AG04450 (cell line): ENCODE measurements around the gene NR5A2. TPM values are rescaled to one million over a fixed set of nuclear protein-coding genes. Genes with fewer than 3 reads are reported as not detected.

ENCODE experiments used
- CTCF ChIA-PET: fragments of 300-600, 350-600 bp; formaldehyde crosslinking; extraction: SDS; loops from one replicate; lab custom pipeline; 2022; ENCODE audit warnings: antibody characterized with exemption, inconsistent platforms; lab: Charles Lee
- POLR2A ChIA-PET: fragments of 350-600 bp; formaldehyde crosslinking; extraction: SDS; loops from one replicate; lab custom pipeline; 2021; ENCODE audit warnings: antibody characterized with exemption, inconsistent platforms; lab: Yijun Ruan, JAX
- DNase-seq: peaks from one replicate; pipeline ENCODE4 v3.0.0-alpha.2; 2011; ENCODE audit warnings: low read depth, low spot score
- H3K27ac ChIP-seq: one replicate; pipeline ENCODE4 v1.5.1; 2012; ENCODE audit warnings: low read depth, low read length, control low read depth
- H3K27me3 ChIP-seq: one replicate; pipeline ENCODE4 v1.6.0; 2012; ENCODE audit warnings: low read length; ENCODE audit not compliant: control insufficient read depth, insufficient read depth
- H3K4me3 ChIP-seq: 2 replicates; pipeline ENCODE4 v1.5.1; 2011; ENCODE audit warnings: mild to moderate bottlenecking, low read depth, low read length, control low read depth
- H3K9me3 ChIP-seq: 2 replicates; pipeline ENCODE4 v1.5.1; 2012; ENCODE audit warnings: low read length; ENCODE audit not compliant: control insufficient read depth, insufficient read depth
- CTCF ChIP-seq: IDR thresholded peaks from 2 replicates; pipeline ENCODE4 v1.5.1; 2011; ENCODE audit warnings: low read depth, low read length, control low read depth, inconsistent platforms
- polyA plus RNA-seq: library from polyadenylated mRNA; depleted of rRNA; stranded (reverse); fragments of >200 nt; gene quantifications from 2 replicates; pipeline ENCODE4 v1.2.3, GENCODE V29; 2011

NR5A2 gene
- polyA plus RNA-seq, 1 experiment, result 0.02 TPM

- Histone ChIP-seq H3K4me3 (no peak overlapping the region), H3K27ac (no peak overlapping the region), H3K27me3 (peaks cover 89% of the 10 kb centered on the region), H3K9me3 (peaks cover 12% of the 10 kb centered on the region; the same call in 1 of the 2 replicates)
- TF ChIP-seq CTCF, result no peak
- ChIA-PET POLR2A (no interaction called here), CTCF (interaction anchor here (0.7 kb wide), 1 partner anchor 80 kb away, joined by 4 read pairs; no protein-coding TSS in a partner anchor)
- DNase-seq, result no peak
Measured at GRCh38 chr1:200040481-200041138, 13.1 kb downstream of the NR5A2 start.

- TF ChIP-seq CTCF, result no peak
- POLR2A ChIA-PET, result no interaction called here
- no peak for DNase-seq
- CTCF ChIA-PET, result no interaction called here
- Histone ChIP-seq H3K4me3 (no peak overlapping the region), H3K9me3 (peaks cover 8% of the 10 kb centered on the region; the same call in 1 of the 2 replicates), H3K27ac (no peak overlapping the region), H3K27me3 (peaks cover 80% of the 10 kb centered on the region)
Measured at GRCh38 chr1:200041337-200042118, 14.0 kb downstream of the NR5A2 start.

- CTCF ChIA-PET, result no interaction called here
Measured at GRCh38 chr1:200042119-200042551, 14.6 kb downstream of the NR5A2 start.

GRCh38 chr1:200042552-200043335 lies 15.2 kb downstream of the NR5A2 start:
- peak overlapping the region; percentile 34 for H3K4me3 ChIP-seq
- no peak for DNase-seq
- peaks cover 8% of the 10 kb centered on the region; the same call in 1 of the 2 replicates for H3K9me3 ChIP-seq
- ChIA-PET POLR2A (no interaction called here), CTCF (no interaction called here)
- TF ChIP-seq CTCF, result no peak
- peaks cover 69% of the 10 kb centered on the region for H3K27me3 ChIP-seq
- no peak overlapping the region for H3K27ac ChIP-seq

More at GRCh38 chr1:200042119-200042551, 14.6 kb downstream of the NR5A2 start:
- no peak for TF ChIP-seq CTCF
- DNase-seq, result no peak
- no peak overlapping the region for H3K27ac ChIP-seq
- peaks cover 74% of the 10 kb centered on the region for H3K27me3 ChIP-seq
- no peak overlapping the region for H3K4me3 ChIP-seq
- peaks cover 8% of the 10 kb centered on the region; the same call in 1 of the 2 replicates for H3K9me3 ChIP-seq
- POLR2A ChIA-PET, result no interaction called here
